SKM-1 (cell line): Measurements from ENCODE around the gene CDH5.

Experiments used
- DNase-seq: peaks from one replicate; lab custom pipeline; 2025; ENCODE audit not compliant: unreplicated experiment; lab: John Stamatoyannopoulos, UW

Gene CDH5

GRCh38 chr16:66390346-66391108 lies 24.0 kb downstream of the CDH5 start:
- DNase-seq = no peak

- no peak for DNase-seq
Measured at GRCh38 chr16:66391726-66392670, 25.5 kb downstream of the CDH5 start.

- DNase-seq = no peak
Measured at GRCh38 chr16:66395806-66396555, 29.5 kb downstream of the CDH5 start.

- DNase-seq = no peak
Measured at GRCh38 chr16:66397736-66398433, 31.4 kb downstream of the CDH5 start.

GRCh38 chr16:66399031-66399430 lies 32.5 kb downstream of the CDH5 start:
- DNase-seq = no peak

GRCh38 chr16:66399930-66400329 lies 33.4 kb downstream of the CDH5 start:
- no peak for DNase-seq

- DNase-seq = no peak
Measured at GRCh38 chr16:66400503-66401380, 34.3 kb downstream of the CDH5 start.

- no peak for DNase-seq
Measured at GRCh38 chr16:66401610-66402009, 35.1 kb downstream of the CDH5 start.

- DNase-seq = no peak
Measured at GRCh38 chr16:66402166-66402565, 35.7 kb downstream of the CDH5 start.

- no peak for DNase-seq
Measured at GRCh38 chr16:66402591-66403230, 36.2 kb downstream of the CDH5 start.

- no peak for DNase-seq
Measured at GRCh38 chr16:66403531-66404145, 37.1 kb downstream of the CDH5 start.

- DNase-seq = no peak
Measured at GRCh38 chr16:66405057-66405783, 38.7 kb downstream of the CDH5 start.

- peak; percentile 53 for DNase-seq
Measured at GRCh38 chr16:66406534-66407221, 40.2 kb downstream of the CDH5 start.

- DNase-seq = no peak
Measured at GRCh38 chr16:66408163-66409048, 41.9 kb downstream of the CDH5 start.

- DNase-seq = no peak
Measured at GRCh38 chr16:66409156-66409555, 42.7 kb downstream of the CDH5 start.

GRCh38 chr16:66412182-66412581 lies 45.7 kb downstream of the CDH5 start:
- no peak for DNase-seq

GRCh38 chr16:66414891-66415290 lies 48.4 kb downstream of the CDH5 start:
- no peak for DNase-seq
